GM06990 (cell line): ENCODE data around the gene CTNNA2.

Experiments used
- DNase-seq: peaks from one replicate; pipeline ENCODE4 v3.0.0-alpha.2; 2011; ENCODE audit not compliant: insufficient read length; ENCODE audit errors: extremely low read depth
- H3K27me3 ChIP-seq: replicated peaks from 2 replicates; pipeline ENCODE4 v1.6.0; 2011; ENCODE audit warnings: low read length; ENCODE audit not compliant: control insufficient read depth, insufficient read depth
- H3K36me3 ChIP-seq: 2 replicates; pipeline ENCODE4 v1.5.1; 2011; ENCODE audit warnings: low read length; ENCODE audit not compliant: control insufficient read depth, insufficient read depth
- H3K4me3 ChIP-seq: replicated peaks from 2 replicates; pipeline ENCODE4 v1.5.1; 2011; ENCODE audit warnings: low read depth, mild to moderate bottlenecking, control low read depth, low read length
- CTCF ChIP-seq: IDR thresholded peaks from 2 replicates; pipeline ENCODE4 v1.5.1; 2011; ENCODE audit warnings: low read length, control low read depth, mild to moderate bottlenecking, inconsistent platforms; ENCODE audit not compliant: insufficient read depth, poor library complexity, severe bottlenecking

Gene CTNNA2

DNA sequence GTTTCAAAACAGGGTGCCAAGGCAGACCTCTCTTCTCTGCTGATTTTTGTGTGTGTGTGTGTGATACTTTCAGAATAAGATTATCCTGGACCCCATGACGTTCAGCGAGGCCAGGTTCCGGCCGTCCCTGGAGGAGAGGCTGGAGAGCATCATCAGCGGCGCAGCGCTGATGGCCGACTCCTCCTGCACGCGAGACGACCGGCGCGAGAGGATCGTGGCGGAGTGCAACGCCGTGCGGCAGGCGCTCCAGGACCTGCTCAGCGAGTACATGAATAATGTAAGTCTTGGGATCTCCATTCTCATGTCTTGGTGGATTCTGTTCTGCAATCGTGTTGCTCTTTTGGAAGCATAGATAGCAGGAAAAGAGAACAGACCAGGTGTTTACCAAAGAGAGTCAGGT lies 396.7 kb downstream of the CTNNA2 start:
- no peak for DNase-seq
- no peak for TF ChIP-seq CTCF
- Histone ChIP-seq H3K4me3 (no peak overlapping the region), H3K27me3 (no peaks in the 10 kb centered on the region), H3K36me3 (no peaks in the 10 kb centered on the region)

DNA sequence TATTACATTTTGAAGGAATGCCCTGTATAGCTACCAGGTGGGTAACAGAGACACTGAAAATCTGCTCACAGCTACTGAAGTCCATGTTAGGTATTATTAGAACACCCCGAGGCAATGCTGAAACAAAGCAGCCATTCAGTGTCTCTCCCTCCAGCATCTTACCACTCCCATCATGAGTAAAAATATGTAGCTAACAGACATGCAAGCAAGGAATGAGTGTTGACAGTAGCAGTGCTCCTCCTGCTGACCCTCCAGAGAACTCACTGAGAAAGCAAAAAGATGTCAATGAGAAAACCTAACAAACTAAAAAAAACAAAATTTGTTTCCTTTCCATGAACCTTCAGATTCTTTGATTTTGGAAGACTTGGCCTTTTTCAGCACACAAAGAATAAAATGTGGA lies 397.8 kb downstream of the CTNNA2 start:
- Histone ChIP-seq H3K36me3 (no peaks in the 10 kb centered on the region), H3K27me3 (no peaks in the 10 kb centered on the region), H3K4me3 (no peak overlapping the region)
- DNase-seq = no peak
- TF ChIP-seq CTCF = no peak

DNA sequence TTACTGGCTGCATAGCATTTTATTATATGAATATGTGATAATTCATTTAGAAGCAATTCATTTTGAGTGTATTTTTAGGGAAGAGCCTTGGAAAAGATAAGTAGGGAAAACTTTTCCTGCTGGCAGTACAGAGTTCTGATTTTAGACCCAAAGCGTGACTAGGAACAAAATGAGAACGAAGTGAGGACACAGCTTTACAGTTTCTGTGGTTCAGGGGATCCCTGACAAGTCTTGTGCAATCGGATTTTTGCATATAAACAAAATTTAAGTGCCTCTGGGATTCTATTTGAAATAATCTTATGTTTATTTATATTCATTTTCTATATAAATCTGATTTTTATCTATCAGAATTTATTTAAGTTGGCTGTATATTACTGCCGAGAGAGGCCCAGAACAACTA lies 402.6 kb downstream of the CTNNA2 start:
- Histone ChIP-seq H3K27me3 (no peaks in the 10 kb centered on the region), H3K4me3 (no peak overlapping the region), H3K36me3 (no peaks in the 10 kb centered on the region)
- DNase-seq = no peak
- TF ChIP-seq CTCF = no peak

- no peak overlapping the region for H3K4me3 ChIP-seq
- no peaks in the 10 kb centered on the region for H3K27me3 ChIP-seq
- no peak for TF ChIP-seq CTCF
- DNase-seq = no peak
- no peaks in the 10 kb centered on the region for H3K36me3 ChIP-seq
Measured at GRCh38 chr2:79916285-79916684, 403.4 kb downstream of the CTNNA2 start.

GRCh38 chr2:79920512-79921076 lies 407.7 kb downstream of the CTNNA2 start:
- H3K36me3 ChIP-seq = no peaks in the 10 kb centered on the region
- DNase-seq = no peak
- H3K27me3 ChIP-seq = no peaks in the 10 kb centered on the region
- TF ChIP-seq CTCF = no peak
- H3K4me3 ChIP-seq = no peak overlapping the region

DNA sequence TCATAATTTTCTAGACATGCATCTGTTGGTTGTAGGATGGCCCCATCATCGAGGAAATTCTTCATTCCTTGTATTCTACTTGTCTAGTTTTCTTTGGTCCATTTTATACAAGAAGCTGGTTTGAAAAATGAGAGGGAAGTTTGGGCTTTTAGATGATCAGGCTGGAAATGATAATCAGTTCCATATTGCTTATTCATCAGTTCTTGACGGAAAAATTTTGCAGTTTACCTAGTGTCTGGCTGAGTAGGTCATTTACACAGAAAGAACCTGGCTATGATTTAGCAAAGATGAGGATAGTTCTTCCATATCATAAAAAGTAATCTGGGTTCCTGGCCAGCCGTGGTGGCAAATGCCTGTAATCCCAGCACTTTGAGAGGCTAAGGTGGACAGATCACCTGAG lies 416.8 kb downstream of the CTNNA2 start:
- no peak overlapping the region for H3K4me3 ChIP-seq
- H3K27me3 ChIP-seq = no peaks in the 10 kb centered on the region
- no peak for DNase-seq
- TF ChIP-seq CTCF = no peak
- no peaks in the 10 kb centered on the region for H3K36me3 ChIP-seq
